Skin of body (tissue), 2 donors: Measurements from ENCODE around the gene RNF212B. TPM values are rescaled to one million over a fixed set of nuclear protein-coding genes. Genes with fewer than 3 reads are reported as not detected.
"Not testable (repeated sequence)": the region's sequence is repeated elsewhere in the genome, so short reads cannot be mapped to it uniquely, and the experiment has no call there.

ENCODE experiments used
- DNase-seq: peaks from one replicate; lab custom pipeline; 2025; lab: John Stamatoyannopoulos, UW
- total RNA-seq: library from RNA; depleted of rRNA; stranded (reverse); fragments of >200 nt; gene quantifications from one replicate; pipeline ENCODE4 v1.2.3, GENCODE V29; 2014

The RNF212B gene, protein sequence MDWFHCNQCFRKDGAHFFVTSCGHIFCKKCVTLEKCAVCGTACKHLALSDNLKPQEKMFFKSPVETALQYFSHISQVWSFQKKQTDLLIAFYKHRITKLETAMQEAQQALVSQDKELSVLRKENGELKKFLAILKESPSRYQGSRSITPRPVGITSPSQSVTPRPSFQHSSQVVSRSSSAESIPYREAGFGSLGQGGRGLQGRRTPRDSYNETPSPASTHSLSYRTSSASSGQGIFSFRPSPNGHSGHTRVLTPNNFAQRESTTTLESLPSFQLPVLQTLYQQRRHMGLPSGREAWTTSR
- total RNA-seq = not detected

DNA sequence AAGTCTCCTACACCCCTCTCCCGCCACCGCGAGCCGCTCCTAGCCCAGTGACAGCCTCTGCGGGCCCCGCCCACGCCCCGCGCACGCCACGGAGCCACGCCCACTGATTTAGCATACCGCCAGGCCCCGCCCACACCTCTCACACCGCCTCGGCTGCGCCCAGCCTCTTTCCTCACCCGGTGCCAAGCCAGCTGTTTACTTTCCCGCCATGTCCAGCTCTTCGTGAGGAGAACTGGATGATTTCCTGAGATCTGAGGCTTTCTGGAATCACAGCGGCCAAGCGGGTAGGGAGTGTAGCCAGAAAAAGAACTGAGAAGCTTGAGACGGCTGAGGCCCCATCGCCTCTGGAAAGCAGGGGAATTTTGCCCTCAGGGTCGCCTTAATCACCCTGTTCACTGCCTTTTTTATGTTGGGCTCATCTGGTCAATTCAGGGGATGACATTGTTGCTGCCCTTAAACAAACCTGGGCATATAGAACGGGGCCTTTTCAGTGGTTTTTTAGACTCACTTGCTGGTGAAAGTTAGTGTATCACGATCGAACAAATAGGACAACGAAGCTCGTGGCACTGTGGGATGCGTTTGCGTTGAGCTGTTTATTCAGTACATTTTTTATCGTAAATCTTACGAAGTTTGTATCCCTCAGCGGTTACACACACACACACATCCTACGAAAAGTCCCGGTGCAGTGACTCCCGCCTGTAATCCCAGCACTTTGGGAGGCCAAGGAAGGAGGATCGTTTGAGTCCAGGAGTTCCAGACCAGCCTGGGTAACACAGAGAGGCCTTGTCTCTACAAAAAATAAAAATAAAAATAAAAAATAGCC, at the start of gene RNF212B:
Gene RNF212B (plus strand): TSS at position 165 of the 823 bp plus-strand sequence. CDS start 2,410 bp downstream, outside the sequence.
- DNase-seq = peak; percentile 38

DNA sequence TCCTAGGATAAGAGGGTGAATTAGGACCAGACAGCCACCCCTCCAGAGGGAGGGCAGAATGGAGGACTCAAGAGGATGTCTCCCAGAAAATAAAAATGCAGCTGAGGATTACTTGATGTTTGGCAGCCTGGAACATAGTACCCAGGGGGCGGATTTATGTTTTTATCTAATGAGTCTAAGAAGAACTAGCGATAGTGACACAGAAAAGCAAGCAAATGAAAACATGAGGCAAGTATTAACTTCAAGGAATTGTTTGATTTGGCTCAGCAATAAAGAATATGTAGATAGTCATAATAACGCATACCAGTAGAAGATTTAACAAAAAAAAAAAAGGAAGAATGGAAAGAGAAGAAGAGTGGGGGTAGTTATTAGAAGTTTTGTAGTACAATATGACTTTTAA, 44.3 kb upstream of the RNF212B start:
- DNase-seq = no peak

DNA sequence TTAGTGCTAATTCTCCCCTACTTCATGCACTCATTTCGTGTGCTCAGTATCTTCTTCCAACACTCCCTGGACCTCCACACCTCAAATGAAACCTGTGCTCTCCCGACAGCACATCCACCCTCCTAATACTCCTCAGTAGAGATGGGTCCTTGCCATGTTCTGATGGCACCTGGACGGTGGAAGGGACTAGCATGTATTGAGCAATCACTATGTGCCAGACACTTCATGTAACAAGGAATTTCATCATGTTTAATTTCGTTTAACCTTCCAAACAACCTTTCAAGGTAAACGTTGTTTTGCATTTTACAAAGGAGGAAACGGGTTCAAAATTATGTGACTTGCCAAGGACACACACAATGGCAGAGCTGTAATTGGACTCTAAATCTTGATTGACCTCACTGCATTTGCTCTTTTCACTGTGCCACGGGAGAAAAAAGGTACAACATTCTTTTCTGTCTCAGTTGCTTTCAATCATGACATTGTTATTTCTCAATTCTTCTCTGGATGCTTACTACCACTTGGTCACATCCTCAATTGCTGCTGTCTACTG, 42.1 kb upstream of the RNF212B start:
- DNase-seq = no peak

DNA sequence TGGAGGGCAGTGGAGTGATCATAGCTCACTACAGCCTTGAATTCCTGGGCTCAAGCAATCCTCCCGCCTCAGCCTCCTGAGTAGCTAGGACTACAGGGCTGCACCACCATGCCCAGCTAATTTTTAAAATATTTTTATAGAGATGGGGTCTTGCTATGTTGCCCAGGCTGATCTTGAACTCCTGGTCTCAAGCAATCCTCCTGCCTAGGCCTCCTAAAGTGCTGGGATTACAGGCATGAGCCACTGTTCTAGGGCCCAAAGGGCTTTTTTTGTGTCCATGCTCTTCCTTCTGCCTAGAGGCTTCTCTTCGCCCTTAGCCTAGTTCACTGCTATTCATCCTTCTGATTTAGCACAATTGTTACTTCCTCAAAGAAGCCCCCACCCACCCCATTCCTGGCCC, 41.2 kb upstream of the RNF212B start:
- not testable (repeated sequence) for DNase-seq

DNA sequence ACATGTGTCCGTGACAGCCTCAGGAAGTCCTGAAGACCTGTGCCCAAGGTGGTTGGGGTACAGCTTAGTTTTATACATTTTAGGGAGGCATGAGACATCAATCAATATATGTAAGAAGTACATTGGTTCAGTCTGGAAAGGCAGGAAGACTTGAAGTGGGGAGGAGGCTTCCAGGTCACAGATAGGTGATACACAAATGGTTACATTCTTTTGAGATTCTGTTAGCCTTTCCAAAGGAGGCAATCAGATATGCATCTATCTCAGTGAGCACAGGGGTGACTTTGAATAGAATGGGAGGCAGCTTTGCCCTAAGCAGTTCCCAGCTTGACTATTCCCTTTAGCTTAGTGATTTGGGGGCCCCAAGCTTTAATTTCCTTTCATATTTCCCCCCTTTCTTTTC, 38.6 kb upstream of the RNF212B start:
- not testable (repeated sequence) for DNase-seq

DNA sequence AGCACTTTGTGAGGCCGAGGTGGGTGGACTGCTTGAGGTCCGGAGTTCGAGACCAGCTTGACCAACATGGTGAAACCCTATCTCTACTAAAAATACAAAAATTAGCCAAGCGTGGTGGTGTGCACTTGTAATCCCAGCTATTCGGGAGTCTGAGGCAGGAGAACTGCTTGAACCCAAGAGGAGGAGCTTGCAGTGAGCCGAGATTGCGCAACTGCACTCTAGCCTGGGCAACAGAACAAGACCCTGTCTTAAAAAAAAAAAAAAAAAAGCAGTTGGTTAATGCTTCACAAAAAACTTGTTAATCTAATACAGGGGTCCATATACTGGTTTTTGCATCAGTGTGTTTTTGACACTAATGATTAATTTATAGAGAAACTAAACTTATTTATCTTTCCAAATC, 35.7 kb upstream of the RNF212B start:
- DNase-seq = no peak

DNA sequence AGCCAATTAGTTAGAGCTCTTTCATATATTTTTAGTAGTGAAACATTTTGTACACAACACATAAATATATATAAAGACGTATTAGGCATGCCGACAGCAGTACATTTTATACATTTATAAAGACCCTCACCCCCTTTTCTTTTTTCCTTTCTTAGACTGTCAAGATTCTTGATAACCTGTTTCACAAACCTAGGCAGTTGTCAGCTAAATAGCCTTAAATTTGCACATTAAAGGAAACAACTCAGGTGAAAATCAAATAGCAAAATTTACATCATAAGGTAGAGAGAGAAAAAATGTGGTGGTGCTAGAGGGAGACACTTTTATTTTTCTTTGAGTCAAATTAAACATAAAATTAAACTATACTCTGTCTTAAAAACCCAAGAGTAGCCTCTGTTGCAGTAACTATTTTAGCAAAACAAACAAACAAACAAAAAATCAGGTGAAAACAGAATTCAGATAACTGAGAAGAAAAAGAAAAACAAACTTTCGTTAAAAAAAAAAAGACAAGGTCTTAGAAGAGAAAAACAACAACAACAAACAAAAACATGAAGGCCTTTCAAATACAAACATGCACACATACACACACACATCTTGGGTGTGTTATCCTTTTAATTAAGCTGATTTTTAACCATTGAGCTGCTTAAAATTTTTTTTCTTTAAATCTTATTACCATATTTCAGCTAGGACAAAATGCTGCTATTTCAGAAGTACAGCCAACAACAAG, 31.2 kb upstream of the RNF212B start:
- no peak for DNase-seq

DNA sequence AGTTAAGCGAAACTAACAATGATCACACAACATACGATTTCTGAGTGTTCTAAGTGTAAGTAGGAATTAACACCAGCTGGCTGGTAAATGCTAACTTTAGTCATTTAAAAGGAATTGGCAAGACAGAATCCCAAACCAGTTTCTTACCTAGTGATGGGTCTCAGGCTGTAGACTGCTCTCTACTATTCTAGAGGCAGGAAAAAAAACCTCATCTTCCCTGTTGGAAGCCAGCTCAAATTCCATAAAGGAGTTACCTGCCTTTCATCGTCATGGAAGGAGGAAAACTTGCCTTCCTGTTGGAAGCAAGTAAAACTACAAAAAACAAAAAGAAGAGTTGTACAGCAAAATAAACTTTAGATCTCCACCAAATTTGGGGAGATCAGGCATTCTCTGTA, 30.6 kb upstream of the RNF212B start:
- DNase-seq = no peak

DNA sequence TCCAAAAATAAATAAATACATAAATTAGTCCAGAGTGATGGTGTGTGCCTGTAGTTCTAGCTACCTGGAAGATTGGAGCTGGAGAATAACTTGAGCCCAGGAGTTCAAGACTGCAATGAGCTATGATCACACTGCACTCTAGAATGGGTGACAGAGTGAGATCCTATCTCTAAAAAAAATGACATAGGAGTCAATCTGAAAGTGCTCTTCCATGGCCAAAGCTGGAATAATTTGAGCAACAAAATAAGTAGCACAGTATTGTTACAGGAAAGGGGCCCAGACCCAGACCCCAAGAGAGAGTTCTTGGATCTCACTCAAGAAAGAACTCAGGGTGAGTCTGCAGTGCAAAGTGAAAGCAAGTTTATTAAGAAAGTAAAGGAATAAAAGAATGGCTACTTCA, 29.4 kb upstream of the RNF212B start:
- DNase-seq = no peak

DNA sequence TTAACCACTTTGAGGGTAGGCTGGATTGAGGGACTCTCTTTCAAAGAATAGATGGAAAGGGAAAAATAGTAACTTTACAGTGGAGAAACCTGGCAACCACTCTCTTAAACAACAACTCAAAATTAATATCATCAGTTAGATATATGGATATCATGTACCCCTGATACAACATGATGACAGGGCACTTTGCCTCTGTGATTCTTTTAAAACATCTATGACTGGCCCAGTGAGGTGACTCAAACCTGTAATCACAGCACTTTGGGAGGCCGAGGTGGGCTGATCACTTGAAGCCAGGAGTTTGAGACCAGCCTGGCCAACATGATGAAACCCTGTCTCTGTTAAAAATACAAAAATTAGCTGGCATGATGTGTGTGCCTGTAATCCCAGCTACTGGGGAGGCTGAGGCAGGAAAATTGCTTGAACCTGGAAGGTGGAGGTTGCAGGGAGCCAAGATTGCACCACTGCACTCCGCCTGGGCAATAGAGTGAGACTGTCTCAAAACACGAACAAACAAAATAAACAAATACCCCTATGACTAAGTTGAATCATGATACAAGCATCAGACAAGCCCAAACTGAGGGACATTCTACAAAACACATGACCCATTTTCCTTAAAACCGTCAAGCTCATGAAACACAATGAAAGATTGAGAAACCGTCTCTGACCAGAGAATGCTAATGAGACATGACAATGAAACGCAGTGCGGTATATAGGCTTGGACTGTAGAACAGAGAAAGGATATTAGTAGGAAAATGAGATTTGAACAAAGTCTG, 27.9 kb upstream of the RNF212B start:
- no peak for DNase-seq

DNA sequence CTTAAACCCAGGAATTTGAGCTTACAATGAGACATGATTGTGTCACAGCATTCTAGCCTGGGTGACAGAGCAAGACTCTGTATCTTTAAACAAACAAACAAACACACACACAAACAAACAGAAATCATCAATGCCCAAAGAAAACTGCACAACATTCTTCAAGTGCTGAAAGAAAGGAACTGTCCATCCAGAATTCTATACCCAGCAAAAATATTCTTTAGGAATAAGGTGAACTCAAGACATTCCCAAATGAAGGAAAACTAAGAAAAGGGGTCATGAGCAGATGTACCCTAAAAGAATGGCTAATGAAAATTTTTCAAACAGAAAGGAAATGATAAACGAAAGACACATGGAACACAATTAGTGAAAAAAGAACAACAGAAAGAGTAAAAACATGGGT, 22.3 kb upstream of the RNF212B start:
- DNase-seq = no peak

DNA sequence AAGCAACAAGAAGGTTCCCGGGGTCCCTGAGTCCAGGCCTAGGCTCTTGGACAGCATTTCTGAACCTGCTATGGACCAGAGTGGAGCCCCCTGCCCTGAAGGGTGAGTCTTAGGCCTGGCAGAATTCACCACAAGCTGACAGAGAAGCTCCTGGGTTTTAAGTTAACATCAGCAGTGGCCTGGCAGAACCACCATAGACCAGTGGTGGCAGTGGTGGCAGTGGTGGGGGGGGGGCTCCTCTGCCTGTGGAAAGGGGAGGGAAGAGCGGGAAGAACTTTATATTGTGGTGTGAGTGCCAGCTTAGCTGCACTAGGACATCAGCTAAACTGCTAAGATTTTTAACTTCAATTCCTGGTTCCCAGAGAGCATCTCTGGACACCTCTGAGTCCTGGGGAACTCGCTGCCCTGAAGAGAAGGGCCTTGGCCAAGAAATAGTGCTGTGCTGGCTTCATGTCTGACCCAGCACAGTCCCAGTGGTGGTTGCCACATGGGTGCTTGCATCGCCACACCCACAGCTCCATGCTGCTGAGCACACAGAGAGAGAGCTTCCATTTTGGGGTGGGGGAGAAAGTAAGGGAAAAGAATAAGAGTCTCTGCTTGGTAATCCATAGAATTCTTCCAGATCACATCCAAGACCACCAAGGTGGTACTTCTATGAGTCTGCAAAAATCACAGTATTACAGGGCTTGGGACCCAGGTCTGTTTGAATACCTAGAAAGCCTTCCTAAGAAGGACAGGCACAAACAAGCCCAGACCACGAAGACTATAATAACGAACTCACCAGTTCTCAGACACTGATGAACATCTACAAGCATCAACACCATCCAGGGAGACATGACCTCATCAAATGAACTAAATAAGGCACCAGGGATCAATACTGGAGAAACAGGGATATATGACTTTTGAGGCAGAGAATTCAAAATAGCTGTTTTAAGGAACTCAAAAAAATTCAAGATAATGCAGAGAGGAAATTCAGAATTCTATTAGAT, 20.4 kb upstream of the RNF212B start:
- DNase-seq = no peak

DNA sequence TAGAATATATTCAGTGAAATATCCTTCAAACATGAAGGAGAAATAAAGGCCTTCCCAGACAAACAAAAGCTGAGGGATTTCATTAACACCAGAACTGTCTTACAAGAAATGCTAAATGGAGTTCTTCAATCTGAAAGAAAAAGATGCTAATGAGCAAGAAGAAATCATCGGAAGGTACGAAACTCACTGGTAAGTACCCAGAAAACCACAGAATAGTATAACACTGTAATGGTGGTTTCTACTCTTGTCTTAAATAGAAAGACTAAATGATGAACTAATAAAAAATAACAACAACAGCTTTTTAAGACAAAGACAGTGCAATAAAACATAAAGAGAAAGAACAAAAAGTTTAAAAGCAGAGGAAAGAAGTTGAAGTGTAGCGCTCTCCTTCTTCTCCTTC, 18.7 kb upstream of the RNF212B start:
- no peak for DNase-seq

DNA sequence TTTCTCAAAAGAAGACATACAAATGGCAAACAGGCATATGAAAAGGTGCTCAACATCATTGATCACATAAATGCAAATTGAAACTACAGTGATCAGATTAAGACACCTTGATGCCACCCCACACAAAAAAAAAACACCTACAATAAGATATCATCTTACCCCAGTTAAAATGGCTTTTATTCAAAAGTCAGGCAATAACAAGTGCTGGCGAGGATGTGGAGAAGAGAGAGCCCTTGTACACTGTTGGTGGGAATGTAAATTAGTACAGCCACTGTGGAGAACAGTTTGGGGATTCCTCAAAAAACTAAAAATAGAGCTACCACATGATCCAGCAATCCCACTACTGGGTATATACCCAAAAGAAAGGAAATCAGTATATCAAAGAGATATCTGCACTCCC, 12.8 kb upstream of the RNF212B start:
- not testable (repeated sequence) for DNase-seq

DNA sequence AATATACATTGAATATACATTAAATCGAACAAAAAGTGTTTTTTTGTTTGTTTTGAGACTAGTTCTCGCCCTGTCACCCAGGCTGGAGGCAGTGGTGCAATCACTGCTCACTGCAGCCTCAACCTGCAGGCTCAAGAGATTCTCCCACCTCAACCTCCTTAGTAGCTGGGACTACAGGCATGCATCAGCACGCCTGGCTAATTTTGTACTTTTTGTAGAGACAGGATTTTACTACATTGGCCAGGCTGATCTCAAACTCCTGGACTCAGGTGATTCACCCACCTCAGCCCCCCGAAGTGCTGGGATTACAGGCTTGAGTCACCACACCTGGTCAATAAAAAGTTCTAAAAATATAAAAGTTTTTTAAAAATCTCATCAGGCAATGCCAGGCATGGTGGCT, 10.2 kb upstream of the RNF212B start:
- DNase-seq = no peak

DNA sequence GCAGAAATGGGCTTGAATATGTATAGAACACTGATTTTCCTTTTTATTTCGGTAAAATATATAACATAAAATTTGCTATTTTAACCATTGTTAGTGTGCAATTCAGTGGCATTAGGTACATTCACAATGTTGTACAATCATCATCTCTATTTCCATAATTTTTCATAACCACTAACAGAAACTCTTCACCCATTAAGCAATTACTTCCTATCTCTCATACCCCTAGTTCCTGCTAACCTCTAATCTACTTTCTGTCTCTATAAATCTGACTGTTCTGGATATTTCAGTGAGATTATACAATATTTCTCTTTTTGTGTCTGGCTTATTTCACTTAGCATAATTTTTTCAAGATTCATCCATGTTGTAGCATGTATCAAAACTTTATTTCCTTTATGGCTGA, 8.9 kb upstream of the RNF212B start:
- no peak for DNase-seq

DNA sequence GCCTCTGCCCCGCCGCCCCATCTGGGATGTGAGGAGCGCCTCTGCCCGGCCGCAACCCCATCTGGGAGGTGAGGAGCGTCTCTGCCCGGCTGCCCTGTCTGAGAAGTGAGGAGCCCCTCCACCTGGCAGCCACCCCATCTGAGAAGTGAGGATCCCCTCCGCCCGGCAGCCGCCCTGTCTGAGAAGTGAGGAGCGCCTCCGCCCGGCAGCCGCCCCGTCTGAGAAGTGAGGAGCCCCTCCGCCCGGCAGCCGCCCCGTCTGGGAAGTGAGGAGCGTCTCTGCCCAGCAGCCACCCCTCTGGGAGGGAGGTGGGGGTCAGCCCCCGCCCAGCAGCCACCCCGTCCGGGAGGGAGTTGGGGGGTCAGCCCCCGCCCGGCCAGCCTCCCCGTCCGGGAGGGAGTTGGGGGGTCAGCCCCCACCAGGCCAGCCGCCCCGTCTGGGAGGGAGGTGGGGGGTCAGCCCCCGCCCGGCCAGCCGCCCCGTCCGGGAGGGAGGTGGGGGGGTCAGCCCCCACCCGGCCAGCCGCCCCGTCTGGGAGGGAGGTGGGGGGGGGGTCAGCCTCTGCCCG, 5.4 kb upstream of the RNF212B start:
- DNase-seq = not testable (repeated sequence)

DNA sequence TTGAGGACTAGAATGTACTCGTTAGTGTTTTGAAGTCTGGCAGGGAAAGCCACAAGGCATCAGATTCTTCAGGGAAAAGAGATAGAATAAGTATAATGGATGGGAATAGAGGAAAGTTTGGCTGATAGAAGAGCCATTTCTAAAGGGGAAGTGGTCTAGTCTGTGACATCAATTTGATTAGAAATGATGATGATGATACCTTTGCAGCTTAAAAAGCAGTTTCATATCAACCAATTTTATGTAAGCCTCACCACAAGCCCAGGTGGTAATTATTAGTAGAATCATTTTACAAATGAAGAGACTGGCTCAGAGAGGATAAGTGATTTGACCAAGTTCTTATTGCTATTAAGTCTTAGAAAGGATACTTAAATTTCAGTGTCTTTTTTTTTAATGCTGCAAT, 2.9 kb downstream of the RNF212B start:
- DNase-seq = no peak

DNA sequence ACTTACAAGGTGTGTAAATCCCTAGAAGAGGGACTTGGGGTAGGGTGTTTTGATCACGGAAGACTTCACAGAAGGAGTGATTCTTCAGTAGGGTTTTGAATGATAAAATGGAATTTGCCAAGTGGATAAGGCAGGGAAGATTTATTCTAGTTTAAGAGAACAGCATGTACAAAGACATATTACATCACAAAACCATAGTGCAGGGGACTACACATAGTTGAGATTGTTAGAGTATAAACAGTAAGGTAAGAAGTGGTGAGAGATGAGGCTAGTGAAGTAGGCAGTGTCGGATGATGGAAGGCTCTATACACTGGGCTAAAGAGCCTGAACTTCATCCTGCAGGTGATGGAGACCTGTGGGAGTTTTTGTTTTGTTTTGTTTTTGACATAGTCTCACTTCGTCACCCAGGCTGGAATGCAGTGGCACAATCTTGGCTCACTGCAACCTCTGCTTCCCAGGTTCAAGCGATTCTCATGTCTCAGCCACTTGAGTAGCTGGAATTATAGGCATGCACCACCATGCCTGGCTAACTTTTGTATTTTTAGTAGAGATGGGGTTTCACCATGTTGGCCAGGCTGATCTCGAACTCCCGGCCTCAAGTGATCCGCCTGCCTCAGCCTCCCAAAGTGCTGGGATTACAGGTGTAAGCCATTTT, 3.5 kb downstream of the RNF212B start:
- not testable (repeated sequence) for DNase-seq
